Measurements from ENCODE around the gene SLC7A8.

- no peak for TF ChIP-seq CTCF (IDR thresholded peaks at IDR 0.05)
- TF ChIP-seq POLR2A (IDR thresholded peaks at IDR 0.05), result no peak
- no peak for TF ChIP-seq EP300 (IDR thresholded peaks at IDR 0.05)
- no peak for TF ChIP-seq POLR2AphosphoS5 (IDR thresholded peaks at IDR 0.05)
These were observed 82.1 kb downstream of the SLC7A8 start for GRCh38 chr14:23101213-23101970.
